Pancreas (tissue), 10 donors: ENCODE measurements around the gene CALB2. TPM values are rescaled to one million over a fixed set of nuclear protein-coding genes. Genes with fewer than 3 reads are reported as not detected.

Experiments
- ATAC-seq, 4 donors: fragments of 200-7000 bp; cut with Tn5 transposase; one replicate each; pipeline versions ENCODE4 v1.8.0 to v1.9.1; 2020; ENCODE audit warnings: mild to moderate bottlenecking in 4 of 4, moderate library complexity in 4 of 4
- DNase-seq, 6 donors: peaks; one replicate each; pipeline ENCODE4 v3.0.0-alpha.2; 2020
- FAIRE-seq: peaks from 2 replicates; lab custom pipeline; 2012; peaks lifted over from hg19 to GRCh38; lab: Jason Lieb, UNC
- H3K27ac ChIP-seq, 4 donors: fragments of 200-600 bp; sonication (generic); 1 replicate in 3 of 4; 2 replicates in 1 of 4; pipeline versions ENCODE4 v1.5.0 to v1.8.0; 2020
- H3K27me3 ChIP-seq, 4 donors: fragments of 200-600 bp; one replicate each; pipeline ENCODE4 v1.8.0; 2021
- H3K36me3 ChIP-seq, 3 donors: fragments of 200-600 bp; sonication (generic) in 1 of 3; one replicate each; pipeline versions ENCODE4 v1.5.0 to v1.8.0; 2020 to 2021
- H3K4me1 ChIP-seq, 3 donors: fragments of 200-600 bp; one replicate each; pipeline ENCODE4 v1.8.0; 2021
- H3K4me3 ChIP-seq, 4 donors: fragments of 200-600 bp; sonication (generic) in 2 of 4; one replicate each; pipeline versions ENCODE4 v1.5.0 to v1.8.0; 2020 to 2021
- H3K9me3 ChIP-seq, 4 donors: fragments of 200-600 bp; one replicate each; pipeline ENCODE4 v1.8.0; 2021
- CTCF ChIP-seq, 4 donors: fragments of 200-600 bp; sonication (generic) in 3 of 4; IDR thresholded peaks; one replicate each; pipeline versions ENCODE4 v1.5.0 to v1.8.0; 2021; ENCODE audit warnings: antibody characterized with exemption in 4 of 4
- WGBS, 2 donors: extraction: QIAGEN DNeasy Blood & Tissue Kit; methylation state at CpG; one replicate each; pipeline ENCODE4 v1.1.7; 2013; 5-methylcytosine and 5-hydroxymethylcytosine counted together
- intact Hi-C, 3 donors: fragments of 100-400 bp; cut with DNase I; formaldehyde crosslinking; loops; one replicate each; pipeline versions ENCODE4 v1.11.1 to v1.14.2; 2022
- polyA plus RNA-seq, 2 donors: library from polyadenylated mRNA; stranded (reverse); fragments of 200-250 nt; gene quantifications; one replicate each; pipeline ENCODE4 v1.2.3, GENCODE V29; 2013
- total RNA-seq, 6 donors: library from RNA; stranded (reverse); fragmentation: NEBNext Ultra II Directional in 4 of 6; extraction: Animal tissue kit (Norgen Biotek cat#: 25700) in 4 of 6; gene quantifications; one replicate each; pipeline versions ENCODE4 v1.2.1 to v1.2.4, GENCODE V29; 2021 to 2023
- donor health status: healthy with polysubstance abuse.
- donor health status: DM: no; HTN: no; CAD: no; lungs with moderate emphysema.
- donor health status: DM: no; HTN: no; CAD: no.
- donor health status: control.
- donor health status: control.
- donor health status: Bipolar disorder and iron deficiency.
- donor health status: DM: yes; HTN: yes; CAD: no.
- donor health status: DM: no; HTN: no; CAD: no.
- donor health status: DM: no; HTN: no; CAD: no.
- donor health status: DM: yes; HTN: yes; CAD: no.

The CALB2 gene
- total and polyA plus RNA-seq, 8 donors: 0.13 to 2.5 (median 0.34) TPM

- Histone ChIP-seq H3K4me3 (no peak overlapping the region), H3K9me3 (no peaks in the 10 kb centered on the region), H3K4me1 (no peaks in the 10 kb centered on the region), H3K27ac (no peak overlapping the region), H3K36me3 (no peaks in the 10 kb centered on the region), H3K27me3 (no peaks in the 10 kb centered on the region)
- WGBS, 2 donors: 36 to 64% methylated on average over 2 of the region's 2 CpGs
- FAIRE-seq (no peak), DNase-seq (no peak), ATAC-seq (no peak)
- TF ChIP-seq CTCF (IDR thresholded peaks at IDR 0.05): no peak
- intact Hi-C loops: no loop called here
These were observed 64.5 kb downstream of the CALB2 start for GRCh38 chr16:71423016-71423415.

DNA sequence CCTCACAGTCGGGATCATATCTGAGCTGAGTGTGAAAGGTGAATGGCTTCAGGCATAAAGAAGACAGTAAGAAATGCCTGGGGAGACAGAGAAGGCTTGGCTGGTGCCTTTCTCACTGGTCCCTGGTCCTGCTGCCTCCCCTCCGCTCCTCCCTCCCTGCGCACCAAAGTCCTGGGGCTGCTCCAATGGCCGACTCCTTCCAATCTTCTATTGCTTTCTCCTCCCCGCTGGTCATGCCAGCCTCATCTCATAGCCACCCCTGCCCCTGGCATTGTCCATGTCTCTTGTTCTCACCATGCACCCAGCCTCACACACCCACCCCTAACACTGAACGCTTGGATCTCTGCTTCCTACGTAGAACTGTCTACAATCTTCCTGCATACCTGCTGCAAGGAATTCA lies 65.3 kb downstream of the CALB2 start:
- no peaks in the 10 kb centered on the region for H3K9me3 ChIP-seq
- TF ChIP-seq CTCF (IDR thresholded peaks at IDR 0.05): no peak
- ATAC-seq (no peak), DNase-seq (no peak), FAIRE-seq (no peak)
- H3K4me1 ChIP-seq: no peaks in the 10 kb centered on the region
- no peak overlapping the region for H3K4me3 ChIP-seq
- 53 to 73% methylated on average over 6 to 7 of the region's 7 CpGs for WGBS, 2 donors
- H3K36me3 ChIP-seq: no peaks in the 10 kb centered on the region
- no peak overlapping the region for H3K27ac ChIP-seq
- H3K27me3 ChIP-seq: no peaks in the 10 kb centered on the region
- intact Hi-C loops: no loop called here

- Histone ChIP-seq H3K27ac (no peak overlapping the region), H3K36me3 (no peaks in the 10 kb centered on the region), H3K9me3 (no peaks in the 10 kb centered on the region), H3K4me3 (no peak overlapping the region), H3K4me1 (no peaks in the 10 kb centered on the region), H3K27me3 (no peaks in the 10 kb centered on the region)
- ATAC-seq: no peak
- 41 to 49% methylated on average over 6 of the region's 6 CpGs for WGBS, 2 donors
- TF ChIP-seq CTCF (IDR thresholded peaks at IDR 0.05): no peak
- FAIRE-seq: no peak
- intact Hi-C loops: no loop called here
- no peak for DNase-seq
These were observed 66.1 kb downstream of the CALB2 start for GRCh38 chr16:71424626-71425025.

- ATAC-seq (no peak), DNase-seq (no peak), FAIRE-seq (no peak)
- H3K4me1 ChIP-seq: no peaks in the 10 kb centered on the region
- H3K27ac ChIP-seq: no peak overlapping the region
- WGBS, 2 donors: 12% methylated on average over 17 to 18 of the region's 18 CpGs
- intact Hi-C loops: no loop called here
- no peaks in the 10 kb centered on the region for H3K36me3 ChIP-seq
- H3K9me3 ChIP-seq: no peaks in the 10 kb centered on the region
- no peaks in the 10 kb centered on the region for H3K27me3 ChIP-seq
- peak overlapping the region in 1 of 4 donors; percentile 32 for H3K4me3 ChIP-seq
- TF ChIP-seq CTCF (IDR thresholded peaks at IDR 0.05): no peak
These were observed 67.2 kb downstream of the CALB2 start for GRCh38 chr16:71425746-71426068.

- FAIRE-seq (no peak), ATAC-seq (peak; percentile 77 to 82 (median 79)), DNase-seq (peak in 4 of 6 donors; percentile 4 to 65 (median 53))
- peak overlapping the region in 1 of 4 donors; percentile 32 for H3K4me3 ChIP-seq
- H3K9me3 ChIP-seq: no peaks in the 10 kb centered on the region
- H3K36me3 ChIP-seq: no peaks in the 10 kb centered on the region
- no peaks in the 10 kb centered on the region for H3K4me1 ChIP-seq
- H3K27ac ChIP-seq: no peak overlapping the region
- no peak for TF ChIP-seq CTCF (IDR thresholded peaks at IDR 0.05)
- 2 to 3% methylated on average over 44 to 48 of the region's 48 CpGs for WGBS, 2 donors
- H3K27me3 ChIP-seq: no peaks in the 10 kb centered on the region
- intact Hi-C loops: no loop called here
These were observed 67.8 kb downstream of the CALB2 start for GRCh38 chr16:71426069-71426879.
